Retinal pigment epithelial cell (primary cell): ENCODE measurements around the gene CIZ1.

ENCODE experiments used
- DNase-seq: peaks from one replicate; pipeline ENCODE4 v3.0.0-alpha.2; 2010; ENCODE audit warnings: low read depth
- H3K4me3 ChIP-seq: 2 replicates; pipeline ENCODE4 v1.5.1; 2011; ENCODE audit warnings: mild to moderate bottlenecking, low read length, control low read depth, moderate library complexity
- CTCF ChIP-seq: conservative IDR thresholded peaks from 2 replicates; pipeline ENCODE4 v1.5.1; 2011; ENCODE audit warnings: low read depth, low read length, control low read depth, inconsistent platforms

Gene CIZ1

GRCh38 chr9:128123451-128124080 is 67.8 kb downstream of the CIZ1 start:
- no peak overlapping the region for H3K4me3 ChIP-seq
- TF ChIP-seq CTCF = no peak
- no peak for DNase-seq

GRCh38 chr9:128122809-128123175 is 68.6 kb downstream of the CIZ1 start:
- H3K4me3 ChIP-seq = no peak overlapping the region
- DNase-seq = no peak
- TF ChIP-seq CTCF = no peak

DNA sequence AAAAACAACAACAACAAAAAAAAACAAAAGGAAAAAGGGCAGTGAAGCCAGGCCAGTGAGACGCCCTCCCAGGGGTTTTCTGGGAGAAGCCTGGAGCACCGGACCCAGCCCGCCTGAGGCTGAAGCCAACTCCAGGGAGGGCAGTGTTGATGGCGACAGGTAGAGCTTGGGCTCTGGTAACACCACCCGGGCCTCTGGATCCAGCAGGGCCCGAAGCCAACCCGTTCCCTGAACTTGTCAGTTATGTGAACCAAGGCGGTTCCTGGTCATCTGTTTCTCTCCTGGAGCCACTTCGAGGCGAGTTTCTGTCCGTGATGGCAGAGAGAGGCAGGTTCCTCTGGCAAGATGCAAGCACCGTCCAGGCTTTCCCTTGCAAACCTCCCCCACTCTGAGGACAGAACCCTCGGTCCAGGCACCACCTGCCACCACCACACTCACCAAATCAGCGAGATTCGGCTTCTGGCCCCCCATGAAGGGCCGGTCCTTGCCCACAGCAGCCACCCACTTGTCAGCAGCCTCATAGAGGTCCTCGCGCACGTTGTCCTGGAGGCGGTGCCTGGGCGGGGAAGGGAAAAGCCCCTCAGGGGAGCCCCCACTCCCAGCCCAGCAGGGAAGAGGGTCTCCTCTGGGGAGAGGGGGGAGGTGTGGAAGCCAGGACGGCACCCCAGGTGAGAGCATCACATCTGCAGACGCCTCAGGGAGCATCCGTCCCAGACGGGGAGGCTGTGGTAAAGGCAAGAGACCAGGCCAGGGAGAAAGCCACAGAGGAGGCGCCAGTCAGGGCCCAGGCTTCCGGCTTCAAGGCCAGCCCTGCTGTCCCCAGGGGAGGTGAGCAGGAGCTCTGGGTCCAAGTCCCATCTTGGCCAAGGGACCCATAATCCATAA is 69.2 kb downstream of the CIZ1 start:
- TF ChIP-seq CTCF = no peak
- no peak overlapping the region for H3K4me3 ChIP-seq
- no peak for DNase-seq

DNA sequence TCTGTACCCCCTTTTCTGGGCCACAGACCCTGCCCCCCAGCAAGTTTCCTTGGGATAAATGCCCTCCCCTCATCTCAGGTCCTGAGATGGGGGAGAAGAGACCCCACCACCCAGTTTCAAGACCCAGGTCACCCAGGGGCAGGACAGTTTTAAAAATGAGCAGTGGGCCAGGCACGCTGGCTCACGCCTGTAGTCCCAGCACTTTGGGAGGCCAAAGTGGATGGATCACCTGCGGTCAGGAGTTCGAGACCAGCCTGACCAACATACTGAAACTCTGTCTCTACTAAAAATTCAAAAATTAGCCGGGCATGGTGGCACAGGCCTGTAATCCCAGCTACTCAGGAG is 69.9 kb downstream of the CIZ1 start:
- H3K4me3 ChIP-seq = no peak overlapping the region
- no peak for DNase-seq
- TF ChIP-seq CTCF = no peak

DNA sequence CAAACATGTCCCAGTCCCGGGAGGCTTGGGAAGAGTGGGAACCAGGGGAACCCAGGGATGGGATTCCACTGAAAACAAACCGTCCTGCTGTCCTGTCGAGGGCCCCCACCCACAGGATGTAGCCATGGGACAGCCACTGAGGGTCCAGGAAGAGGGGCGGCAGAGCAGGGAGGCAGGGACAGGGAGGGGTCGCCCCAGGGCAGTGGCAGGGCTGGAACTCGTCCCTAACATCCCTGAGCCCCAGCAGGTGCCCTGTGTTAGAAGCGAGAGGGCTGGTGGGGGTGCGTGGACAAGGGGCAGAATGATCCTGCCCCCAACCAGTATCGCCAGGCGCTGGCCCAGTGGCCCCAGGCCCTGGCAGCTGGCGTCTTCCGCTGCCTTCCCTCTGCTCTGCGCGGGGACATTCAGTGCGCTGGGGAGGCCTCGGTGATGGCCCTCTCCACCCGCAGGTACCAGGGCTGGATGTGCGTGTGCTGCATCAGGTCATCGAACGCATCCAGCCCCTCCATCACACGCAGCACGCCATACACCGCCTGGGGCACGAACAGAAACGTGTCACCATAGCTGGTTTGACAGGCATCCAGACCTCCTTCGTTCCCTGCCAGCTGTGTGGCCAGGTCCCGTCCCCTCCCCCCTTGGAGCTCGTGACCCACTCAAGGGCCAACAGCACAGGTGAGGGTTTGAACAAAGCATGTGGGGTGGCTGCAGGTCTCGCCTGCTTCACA is 70.5 kb downstream of the CIZ1 start:
- no peak overlapping the region for H3K4me3 ChIP-seq
- no peak for DNase-seq
- TF ChIP-seq CTCF = no peak

DNA sequence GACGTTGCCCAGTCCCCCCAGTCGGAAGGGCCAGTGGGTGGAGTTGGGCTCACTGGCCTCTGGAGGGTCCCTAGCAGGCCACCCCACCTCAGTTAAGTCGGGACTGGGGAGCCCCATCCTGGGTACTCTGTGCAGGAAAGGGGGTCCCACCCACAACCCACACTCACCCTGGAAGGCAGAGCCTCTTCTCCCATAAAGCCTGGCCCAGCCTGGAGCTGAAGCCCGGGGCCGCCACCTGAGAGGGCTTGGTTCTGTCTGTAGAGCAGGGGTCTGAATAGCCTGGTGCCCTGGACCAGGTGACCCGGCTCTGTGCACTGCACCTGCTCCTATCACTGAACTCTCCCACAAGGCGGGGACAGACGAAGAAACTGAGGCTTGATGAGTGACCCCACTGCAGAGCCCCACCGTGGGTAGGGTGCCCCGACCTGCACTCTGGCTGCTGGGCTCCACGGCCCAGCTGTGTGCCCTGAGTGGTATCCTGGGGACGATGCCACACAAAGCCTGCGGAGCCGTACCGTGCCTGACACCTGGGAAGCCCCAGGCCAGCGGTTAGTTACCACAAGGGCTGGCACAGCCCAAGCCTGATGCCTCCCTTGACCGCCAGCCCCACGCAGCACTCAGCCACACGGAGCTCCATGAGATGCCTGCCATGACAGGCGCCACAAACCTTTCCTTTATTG is 71.2 kb downstream of the CIZ1 start:
- DNase-seq = no peak
- TF ChIP-seq CTCF = no peak
- H3K4me3 ChIP-seq = no peak overlapping the region
